ENCODE results near the gene MYRIP. TPM values are rescaled to one million over a fixed set of nuclear protein-coding genes. Genes with fewer than 3 reads are reported as not detected.

Gene MYRIP
- total and polyA plus RNA-seq, 2 experiments from 2014 or later, result 1.5 to 1.8 TPM

DNA sequence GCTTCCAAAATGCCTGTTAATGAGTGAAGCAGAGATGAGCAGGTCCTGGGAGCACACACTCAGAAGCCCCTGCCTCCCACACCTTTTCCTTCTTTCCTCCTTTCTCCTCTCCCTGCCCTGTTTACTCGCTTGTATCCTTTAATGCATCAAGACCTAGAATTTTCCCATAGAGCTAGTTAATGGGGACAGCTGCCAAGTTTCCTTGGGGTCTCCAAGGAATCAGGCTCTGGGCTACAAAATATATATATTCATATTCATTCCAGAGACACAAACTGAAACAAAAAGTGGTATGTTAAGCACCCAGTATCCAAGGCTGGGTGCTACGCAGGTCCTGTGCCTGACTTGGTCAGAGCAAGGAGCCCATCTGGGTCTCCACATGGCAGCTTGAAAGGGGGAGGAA, 235.6 kb downstream of the MYRIP start:
- H3K4me2 ChIP-seq, result no peak overlapping the region
- no peaks in the 10 kb centered on the region for H4K20me1 ChIP-seq (replicated peaks; ENCODE audit: insufficient read depth)
- Mint-ChIP-seq H3K9me3 (peaks cover 6% of the 10 kb centered on the region; the same call in 2 of the 3 replicates), H3K27me3 (ENCODE audit: insufficient read depth, low read depth, poor library complexity) (no peaks in the 10 kb centered on the region), H3K36me3 (ENCODE audit: low read depth) (peaks cover 2% of the 10 kb centered on the region; the same call in 1 of the 3 replicates), H3K4me1 (no peaks in the 10 kb centered on the region; the same call in 2 of the 3 replicates), H3K27ac (no peak overlapping the region), H3K4me3 (no peak overlapping the region)
- no peak overlapping the region for H3K4me3 ChIP-seq
- peaks cover under 1% of the 10 kb centered on the region for H3K9me2 ChIP-seq (ENCODE audit: insufficient read depth)
- DNase-seq (ENCODE audit: low spot score) (no peak), ATAC-seq (no peak; the same call in 1 of the 3 replicates)
- H3K79me2 ChIP-seq (replicated peaks; ENCODE audit: insufficient read depth), result no peaks in the 10 kb centered on the region
- peaks cover 10% of the 10 kb centered on the region for H3K4me1 ChIP-seq (ENCODE audit: insufficient read depth)
- H3K36me3 ChIP-seq (ENCODE audit: insufficient read depth), result no peaks in the 10 kb centered on the region
- no peak overlapping the region for H3K27ac ChIP-seq (ENCODE audit: low read depth)
- no peaks in the 10 kb centered on the region for H3F3A ChIP-seq (replicated peaks; ENCODE audit: low read depth)
- peak overlapping the region; percentile 69 for H2AFZ ChIP-seq
- TF ChIP-seq NANOG (IDR thresholded peaks at IDR 0.05; ENCODE audit: borderline replicate concordance), result no peak
- TF ChIP-seq, protein P1, sequence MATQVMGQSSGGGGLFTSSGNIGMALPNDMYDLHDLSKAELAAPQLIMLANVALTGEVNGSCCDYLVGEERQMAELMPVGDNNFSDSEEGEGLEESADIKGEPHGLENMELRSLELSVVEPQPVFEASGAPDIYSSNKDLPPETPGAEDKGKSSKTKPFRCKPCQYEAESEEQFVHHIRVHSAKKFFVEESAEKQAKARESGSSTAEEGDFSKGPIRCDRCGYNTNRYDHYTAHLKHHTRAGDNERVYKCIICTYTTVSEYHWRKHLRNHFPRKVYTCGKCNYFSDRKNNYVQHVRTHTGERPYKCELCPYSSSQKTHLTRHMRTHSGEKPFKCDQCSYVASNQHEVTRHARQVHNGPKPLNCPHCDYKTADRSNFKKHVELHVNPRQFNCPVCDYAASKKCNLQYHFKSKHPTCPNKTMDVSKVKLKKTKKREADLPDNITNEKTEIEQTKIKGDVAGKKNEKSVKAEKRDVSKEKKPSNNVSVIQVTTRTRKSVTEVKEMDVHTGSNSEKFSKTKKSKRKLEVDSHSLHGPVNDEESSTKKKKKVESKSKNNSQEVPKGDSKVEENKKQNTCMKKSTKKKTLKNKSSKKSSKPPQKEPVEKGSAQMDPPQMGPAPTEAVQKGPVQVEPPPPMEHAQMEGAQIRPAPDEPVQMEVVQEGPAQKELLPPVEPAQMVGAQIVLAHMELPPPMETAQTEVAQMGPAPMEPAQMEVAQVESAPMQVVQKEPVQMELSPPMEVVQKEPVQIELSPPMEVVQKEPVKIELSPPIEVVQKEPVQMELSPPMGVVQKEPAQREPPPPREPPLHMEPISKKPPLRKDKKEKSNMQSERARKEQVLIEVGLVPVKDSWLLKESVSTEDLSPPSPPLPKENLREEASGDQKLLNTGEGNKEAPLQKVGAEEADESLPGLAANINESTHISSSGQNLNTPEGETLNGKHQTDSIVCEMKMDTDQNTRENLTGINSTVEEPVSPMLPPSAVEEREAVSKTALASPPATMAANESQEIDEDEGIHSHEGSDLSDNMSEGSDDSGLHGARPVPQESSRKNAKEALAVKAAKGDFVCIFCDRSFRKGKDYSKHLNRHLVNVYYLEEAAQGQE (IDR thresholded peaks at IDR 0.05; ENCODE audit: unreplicated experiment), result no peak
- TF ChIP-seq CTCF (conservative IDR thresholded peaks at IDR 0.05; ENCODE audit: low read depth in 2 of 2), result no peak
- no peak for TF ChIP-seq JUNB (IDR thresholded peaks at IDR 0.05; ENCODE audit: unreplicated experiment)
- TF ChIP-seq ZNF462 (CRISPR knock-in tag; IDR thresholded peaks at IDR 0.05), result no peak
- no peak for TF ChIP-seq EZH2phosphoT487 (IDR thresholded peaks at IDR 0.05; ENCODE audit: unreplicated experiment)
- no peaks in the 10 kb centered on the region for H3K27me3 ChIP-seq (ENCODE audit: insufficient read depth)
